ENCODE measurements around the gene OR6Y1.

The OR6Y1 gene

GRCh38 chr1:158554352-158554751, at the start of gene OR6Y1:
Gene OR6Y1 (minus strand): TSS chr1:158554405. CDS start chr1:158548105, 6,300 bp downstream.
- DNase-seq: no peak

GRCh38 chr1:158600735-158601134, 46.5 kb upstream of the OR6Y1 start:
- DNase-seq: no peak

GRCh38 chr1:158586942-158587341, 32.7 kb upstream of the OR6Y1 start:
- DNase-seq: no peak

- DNase-seq: no peak
Measured at GRCh38 chr1:158583962-158584361, 29.8 kb upstream of the OR6Y1 start.

- DNase-seq: no peak
Measured at GRCh38 chr1:158579733-158580132, 25.5 kb upstream of the OR6Y1 start, which contains the start of gene OR10X1. Gene OR10X1 (minus strand): TSS chr1:158579899. CDS start chr1:158579899, 0 bp downstream.

GRCh38 chr1:158577561-158577960, 23.4 kb upstream of the OR6Y1 start:
- no peak for DNase-seq

- DNase-seq: no peak
Measured at GRCh38 chr1:158572226-158572625, 18.0 kb upstream of the OR6Y1 start.

- DNase-seq: no peak
Measured at GRCh38 chr1:158570480-158570879, 16.3 kb upstream of the OR6Y1 start, which contains the start of gene OR6P1. Gene OR6P1 (minus strand): TSS chr1:158570580. CDS start chr1:158563604, 6,976 bp downstream.

- no peak for DNase-seq
Measured at GRCh38 chr1:158564608-158565007, 10.4 kb upstream of the OR6Y1 start.

GRCh38 chr1:158563853-158564252, 9.6 kb upstream of the OR6Y1 start:
- no peak for DNase-seq

- no peak for DNase-seq
Measured at GRCh38 chr1:158559696-158560095, 5.5 kb upstream of the OR6Y1 start.

GRCh38 chr1:158552296-158552695, 1.9 kb downstream of the OR6Y1 start:
- DNase-seq: peak; percentile 42

GRCh38 chr1:158547533-158547932, 6.7 kb downstream of the OR6Y1 start:
- no peak for DNase-seq

GRCh38 chr1:158537609-158538008, 16.6 kb downstream of the OR6Y1 start:
- DNase-seq: no peak

- DNase-seq: no peak
Measured at GRCh38 chr1:158534496-158534895, 19.7 kb downstream of the OR6Y1 start.

- no peak for DNase-seq
Measured at GRCh38 chr1:158527190-158527815, 26.9 kb downstream of the OR6Y1 start.

GRCh38 chr1:158521666-158522058, 32.5 kb downstream of the OR6Y1 start:
- DNase-seq: no peak

GRCh38 chr1:158520955-158521665, 33.1 kb downstream of the OR6Y1 start:
- DNase-seq: no peak

- DNase-seq: no peak
Measured at GRCh38 chr1:158520021-158520420, 34.2 kb downstream of the OR6Y1 start.

GRCh38 chr1:158516966-158517365, 37.2 kb downstream of the OR6Y1 start:
- no peak for DNase-seq

GRCh38 chr1:158509471-158510156, 44.6 kb downstream of the OR6Y1 start:
- peak; percentile 37 for DNase-seq

GRCh38 chr1:158507511-158507910, 46.7 kb downstream of the OR6Y1 start:
- no peak for DNase-seq

GRCh38 chr1:158506369-158506987, 47.7 kb downstream of the OR6Y1 start:
- DNase-seq: no peak
